Breast epithelium (tissue), 4 donors: ENCODE data around the gene ZNF407. TPM values are rescaled to one million over a fixed set of nuclear protein-coding genes. Genes with fewer than 3 reads are reported as not detected.

ENCODE experiments used
- DNase-seq, 2 donors: peaks; one replicate each; pipeline ENCODE4 v3.0.0-alpha.2; 2019; ENCODE audit warnings: low spot score in 2 of 2
- H3K27ac ChIP-seq, 2 donors: fragments of 200-600 bp; sonication (generic) in 1 of 2; one replicate each; pipeline ENCODE4 v1.5.1; 2016 to 2019; ENCODE audit warnings: mild to moderate bottlenecking in 1 of 2
- H3K27me3 ChIP-seq, 2 donors: fragments of 200-600 bp; sonication (generic) in 1 of 2; one replicate each; pipeline versions ENCODE4 v1.5.1 to v1.6.0; 2017 to 2019; ENCODE audit warnings: control low read depth in 1 of 2, mild to moderate bottlenecking in 1 of 2
- H3K36me3 ChIP-seq: fragments of 200-600 bp; one replicate; pipeline ENCODE4 v1.5.1; 2019
- H3K4me1 ChIP-seq, 2 donors: fragments of 200-600 bp; sonication (generic); one replicate each; pipeline ENCODE4 v1.5.1; 2016 to 2019; ENCODE audit warnings: control low read depth in 1 of 2
- H3K4me3 ChIP-seq, 3 donors: fragments of 200-600 bp; sonication (generic); 1 replicate in 2 of 3; 2 replicates in 1 of 3; pipeline ENCODE4 v1.5.1; 2016 to 2019; ENCODE audit warnings: mild to moderate bottlenecking in 3 of 3, moderate library complexity in 2 of 3
- H3K9me3 ChIP-seq, 2 donors: fragments of 200-600 bp; sonication (generic) in 1 of 2; one replicate each; pipeline ENCODE4 v1.5.1; 2016 to 2019; ENCODE audit warnings: control low read depth in 1 of 2
- POLR2A ChIP-seq: fragments of 450-650 bp; IDR thresholded peaks from one replicate; pipeline ENCODE4 v1.6.1; 2016; ENCODE audit warnings: antibody characterized with exemption, mild to moderate bottlenecking, moderate library complexity
- POLR2AphosphoS5 ChIP-seq, 3 donors: sonication (generic); formaldehyde crosslinking; IDR thresholded peaks; one replicate each; pipeline ENCODE4 v1.6.1; 2017; ENCODE audit warnings: antibody characterized with exemption in 3 of 3
- intact Hi-C: fragments of 100-400 bp; cut with DNase I; formaldehyde crosslinking; loops from one replicate; pipeline ENCODE4 v1.15.1; 2023; ENCODE audit warnings: low total_unique reads
- total RNA-seq, 3 donors: library from RNA; depleted of rRNA; stranded (reverse); fragments of >200 nt; gene quantifications; one replicate each; pipeline ENCODE4 v1.1.0, GENCODE V29; 2016
- TF ChIP-seq, protein P1 (sequence below), 3 donors: fragments of 450-650 bp; IDR thresholded peaks; one replicate each; pipeline ENCODE4 v1.5.1; 2016 to 2017; ENCODE audit warnings: antibody characterized with exemption in 3 of 3, mild to moderate bottlenecking in 3 of 3, moderate library complexity in 3 of 3

Gene ZNF407
- total RNA-seq, 3 donors from 2014 or later = 14.9 to 30.1 (median 22.3) TPM

DNA sequence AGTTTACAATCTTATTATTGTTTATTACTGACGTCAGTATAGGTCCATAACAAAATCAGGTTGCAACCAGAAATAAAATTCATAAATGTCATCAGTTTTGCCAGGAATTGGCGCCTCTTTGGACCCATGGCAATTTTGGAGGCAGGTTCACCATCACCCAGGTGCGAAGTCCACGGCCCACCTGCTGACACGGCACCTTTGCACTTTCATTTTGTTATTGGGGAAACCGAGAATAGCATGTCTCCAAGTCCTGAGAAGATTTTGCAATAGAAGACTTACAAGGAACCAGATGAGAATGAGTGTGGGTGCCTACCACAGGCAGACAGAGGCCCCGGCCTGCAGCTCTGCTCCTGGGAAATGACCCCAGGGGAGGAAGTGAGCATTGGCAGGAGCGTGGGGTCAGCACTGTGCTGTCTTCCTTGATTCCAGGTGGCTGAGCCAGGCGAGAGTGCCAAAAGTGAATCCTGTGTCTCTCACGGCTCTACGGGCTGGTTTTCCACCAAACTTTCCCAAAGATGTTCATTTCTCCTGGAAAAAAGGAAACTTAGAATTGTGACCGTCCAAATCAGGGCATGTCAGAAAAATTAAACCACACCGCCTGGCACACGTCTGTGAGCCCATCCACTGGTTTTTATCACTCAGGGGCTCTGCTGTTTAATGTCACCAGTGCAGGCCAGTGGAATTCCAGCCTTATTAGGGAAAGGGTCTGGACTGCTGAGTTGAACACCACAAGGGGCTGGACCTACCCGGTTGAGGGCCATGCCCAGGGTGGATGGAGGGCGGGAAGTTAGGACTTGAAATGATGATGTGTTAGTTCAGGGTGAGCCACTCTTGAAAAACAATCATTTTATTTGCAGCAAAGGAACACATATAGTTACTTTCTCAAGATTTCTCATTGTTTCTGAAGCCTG, 514.8 kb downstream of the ZNF407 start:
- H3K36me3 ChIP-seq = no peaks in the 10 kb centered on the region
- no peak for TF ChIP-seq POLR2AphosphoS5 (IDR thresholded peaks at IDR 0.05)
- TF ChIP-seq, protein P1, sequence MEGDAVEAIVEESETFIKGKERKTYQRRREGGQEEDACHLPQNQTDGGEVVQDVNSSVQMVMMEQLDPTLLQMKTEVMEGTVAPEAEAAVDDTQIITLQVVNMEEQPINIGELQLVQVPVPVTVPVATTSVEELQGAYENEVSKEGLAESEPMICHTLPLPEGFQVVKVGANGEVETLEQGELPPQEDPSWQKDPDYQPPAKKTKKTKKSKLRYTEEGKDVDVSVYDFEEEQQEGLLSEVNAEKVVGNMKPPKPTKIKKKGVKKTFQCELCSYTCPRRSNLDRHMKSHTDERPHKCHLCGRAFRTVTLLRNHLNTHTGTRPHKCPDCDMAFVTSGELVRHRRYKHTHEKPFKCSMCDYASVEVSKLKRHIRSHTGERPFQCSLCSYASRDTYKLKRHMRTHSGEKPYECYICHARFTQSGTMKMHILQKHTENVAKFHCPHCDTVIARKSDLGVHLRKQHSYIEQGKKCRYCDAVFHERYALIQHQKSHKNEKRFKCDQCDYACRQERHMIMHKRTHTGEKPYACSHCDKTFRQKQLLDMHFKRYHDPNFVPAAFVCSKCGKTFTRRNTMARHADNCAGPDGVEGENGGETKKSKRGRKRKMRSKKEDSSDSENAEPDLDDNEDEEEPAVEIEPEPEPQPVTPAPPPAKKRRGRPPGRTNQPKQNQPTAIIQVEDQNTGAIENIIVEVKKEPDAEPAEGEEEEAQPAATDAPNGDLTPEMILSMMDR (IDR thresholded peaks at IDR 0.05) = no peak
- TF ChIP-seq POLR2A = no peak
- no peak overlapping the region for H3K27ac ChIP-seq
- intact Hi-C loops = no loop called here
- no peak overlapping the region for H3K4me3 ChIP-seq
- no peaks in the 10 kb centered on the region for H3K9me3 ChIP-seq
- DNase-seq = no peak
- H3K27me3 ChIP-seq = peaks cover 0 to 3% of the 10 kb centered on the region in 2 donors
- H3K4me1 ChIP-seq = no peaks in the 10 kb centered on the region

DNA sequence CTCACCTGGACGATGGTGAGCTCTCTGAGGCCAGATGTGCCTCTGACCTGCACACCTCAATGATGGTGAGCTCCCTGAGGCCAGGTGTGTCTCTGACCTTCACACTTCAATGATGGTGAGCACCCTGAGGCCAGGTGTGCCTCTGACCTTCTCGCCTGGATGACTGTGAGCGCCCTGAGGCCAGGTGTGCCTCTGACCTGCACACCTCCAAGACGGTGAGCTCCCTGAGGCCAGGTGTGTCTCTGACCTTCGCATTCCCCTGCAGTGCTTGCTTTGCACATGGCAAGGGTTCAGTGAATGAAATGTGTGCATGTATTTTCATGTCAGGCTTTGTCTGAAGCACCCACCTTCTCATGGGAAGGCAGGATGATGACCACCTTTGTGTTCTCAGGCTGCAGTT, 515.8 kb downstream of the ZNF407 start:
- Histone ChIP-seq H3K27me3 (no peaks in the 10 kb centered on the region), H3K36me3 (no peaks in the 10 kb centered on the region), H3K9me3 (no peaks in the 10 kb centered on the region), H3K27ac (no peak overlapping the region), H3K4me3 (no peak overlapping the region), H3K4me1 (no peaks in the 10 kb centered on the region)
- intact Hi-C loops = no loop called here
- no peak for DNase-seq
- TF ChIP-seq, protein P1 (IDR thresholded peaks at IDR 0.05) = no peak
- TF ChIP-seq POLR2A = no peak
- TF ChIP-seq POLR2AphosphoS5 (IDR thresholded peaks at IDR 0.05) = no peak

DNA sequence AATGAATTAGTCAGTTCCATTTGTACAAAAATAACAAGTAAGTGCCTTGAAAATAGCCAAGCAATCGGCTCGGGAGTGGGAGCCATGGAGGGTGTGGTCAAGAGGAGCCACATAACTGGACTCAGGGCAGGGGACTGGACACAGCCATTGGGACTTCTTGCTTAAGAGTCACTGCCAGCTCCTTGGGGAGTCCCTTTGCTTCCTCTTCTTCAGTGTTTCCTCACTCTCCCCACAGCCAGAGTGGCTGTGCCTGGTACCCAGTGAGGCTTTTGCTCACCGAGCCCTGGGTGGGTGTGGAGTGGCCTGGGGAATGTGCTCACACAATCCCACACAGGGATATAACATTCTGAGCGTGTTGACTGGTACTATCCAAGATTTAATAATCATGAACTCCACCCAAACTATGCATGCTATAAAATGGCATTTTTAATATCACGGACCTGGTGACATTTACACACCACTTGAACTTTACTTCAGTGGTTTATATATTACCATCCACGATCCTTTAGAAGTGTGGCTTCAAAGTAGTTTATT, 516.6 kb downstream of the ZNF407 start:
- Histone ChIP-seq H3K4me1 (no peaks in the 10 kb centered on the region), H3K9me3 (no peaks in the 10 kb centered on the region), H3K27ac (no peak overlapping the region), H3K36me3 (no peaks in the 10 kb centered on the region), H3K27me3 (no peaks in the 10 kb centered on the region), H3K4me3 (no peak overlapping the region)
- TF ChIP-seq, protein P1 (IDR thresholded peaks at IDR 0.05) = no peak
- no peak for TF ChIP-seq POLR2AphosphoS5 (IDR thresholded peaks at IDR 0.05)
- no peak for TF ChIP-seq POLR2A
- intact Hi-C loops = no loop called here
- no peak for DNase-seq

Other genes with a start within 250 kb of the ZNF407 start
- under 1 TPM in 1 of 3 donors, not detected in 2; 0.16 TPM for gene DIPK1C, start 140.6 kb upstream of the ZNF407 start, total RNA-seq
- 100 to 1,000 TPM in 1 of 3 donors, 10 to 100 TPM in 2; 81.0 to 104 (median 95.7) TPM for gene CNDP2, start 101.5 kb upstream of the ZNF407 start, total RNA-seq
- under 1 TPM in 1 of 3 donors, not detected in 2; 0.33 TPM for gene CNDP1, start 63.4 kb upstream of the ZNF407 start, total RNA-seq